NCI-H1417 (cell line): ENCODE results near the gene KPTN.
A peak's percentile ranks its signal among the peaks of the same experiment; 100 is the strongest.

Experiments
- DNase-seq, 3 experiments: peaks; one replicate each; lab custom pipeline; 2025; lab: John Stamatoyannopoulos, UW

The KPTN gene

GRCh38 chr19:47435196-47435595 lies 48.8 kb downstream of the KPTN start:
- DNase-seq = no peak

DNA sequence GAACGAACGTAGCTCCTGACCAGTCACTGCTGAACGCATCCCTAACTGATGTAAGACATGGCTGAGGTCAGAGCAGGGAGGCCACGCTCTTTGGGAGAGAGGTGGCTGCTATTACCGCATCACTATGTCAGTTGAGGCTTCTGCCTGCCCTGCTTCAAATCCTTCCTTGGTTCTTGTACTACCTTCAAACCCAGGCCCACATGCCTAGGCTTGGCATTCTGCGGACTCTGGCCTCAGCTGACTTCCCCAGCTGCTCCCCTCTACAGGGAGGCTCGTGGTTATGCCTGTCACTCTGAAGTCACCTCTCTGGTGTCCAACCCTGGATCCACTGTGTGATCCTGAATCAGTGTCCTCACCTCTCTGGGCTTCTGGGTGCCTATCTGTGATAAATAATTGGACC lies 49.9 kb downstream of the KPTN start:
- no peak for DNase-seq

- no peak for DNase-seq
Observed at GRCh38 chr19:47433121-47433520, 50.9 kb downstream of the KPTN start.

- DNase-seq = no peak
Observed at GRCh38 chr19:47432499-47432898, 51.5 kb downstream of the KPTN start.

- DNase-seq = no peak
Observed at GRCh38 chr19:47432091-47432490, 51.9 kb downstream of the KPTN start.

- no peak for DNase-seq
Observed at GRCh38 chr19:47430041-47430802, 53.8 kb downstream of the KPTN start.

- DNase-seq = no peak
Observed at GRCh38 chr19:47429140-47429793, 54.8 kb downstream of the KPTN start.

- DNase-seq = peak; percentile 94 to 99 (median 97)
Observed at GRCh38 chr19:47428177-47428894, 55.7 kb downstream of the KPTN start.

- DNase-seq = peak; percentile 62 to 89 (median 71)
Observed at GRCh38 chr19:47427241-47428176, 56.5 kb downstream of the KPTN start.
